ENCODE data around the gene TEX14.
"Not testable (repeated sequence)": the region's sequence is repeated elsewhere in the genome, so short reads cannot be mapped to it uniquely, and the experiment has no call there.

Gene TEX14

GRCh38 chr17:58690033-58690432 is 1.8 kb downstream of the TEX14 start:
- DNase-seq, result not testable (repeated sequence)

- DNase-seq, result no peak
Measured at GRCh38 chr17:58688521-58688920, 3.3 kb downstream of the TEX14 start.

GRCh38 chr17:58686980-58687379 is 4.9 kb downstream of the TEX14 start:
- DNase-seq, result no peak

GRCh38 chr17:58684462-58684861 is 7.4 kb downstream of the TEX14 start:
- not testable (repeated sequence) for DNase-seq

GRCh38 chr17:58684003-58684402 is 7.8 kb downstream of the TEX14 start:
- no peak for DNase-seq

GRCh38 chr17:58680038-58680369 is 11.8 kb downstream of the TEX14 start:
- no peak for DNase-seq

- no peak for DNase-seq
Measured at GRCh38 chr17:58679263-58680037, 12.4 kb downstream of the TEX14 start.

GRCh38 chr17:58678287-58678686 is 13.6 kb downstream of the TEX14 start:
- not testable (repeated sequence) for DNase-seq

GRCh38 chr17:58677194-58677880 is 14.5 kb downstream of the TEX14 start:
- DNase-seq, result no peak

- no peak for DNase-seq
Measured at GRCh38 chr17:58671969-58672368, 19.9 kb downstream of the TEX14 start.

GRCh38 chr17:58669853-58670252 is 22.0 kb downstream of the TEX14 start:
- DNase-seq, result no peak

GRCh38 chr17:58668598-58668935 is 23.3 kb downstream of the TEX14 start:
- no peak for DNase-seq

- DNase-seq, result no peak
Measured at GRCh38 chr17:58667934-58668597, 23.8 kb downstream of the TEX14 start.

GRCh38 chr17:58666858-58667267 is 25.0 kb downstream of the TEX14 start:
- peak; percentile 10 for DNase-seq

- no peak for DNase-seq
Measured at GRCh38 chr17:58665946-58666857, 25.6 kb downstream of the TEX14 start.

- DNase-seq, result no peak
Measured at GRCh38 chr17:58664302-58664701, 27.5 kb downstream of the TEX14 start.

- DNase-seq, result no peak
Measured at GRCh38 chr17:58661499-58661898, 30.3 kb downstream of the TEX14 start.

- no peak for DNase-seq
Measured at GRCh38 chr17:58660621-58661020, 31.2 kb downstream of the TEX14 start.

GRCh38 chr17:58659714-58660084 is 32.1 kb downstream of the TEX14 start:
- DNase-seq, result not testable (repeated sequence)

- peak; percentile 83 for DNase-seq
Measured at GRCh38 chr17:58658804-58659713, 32.8 kb downstream of the TEX14 start.

- DNase-seq, result peak; percentile 19
Measured at GRCh38 chr17:58657962-58658803, 33.7 kb downstream of the TEX14 start.
